Astrocyte of the cerebellum (primary cell): Measurements from ENCODE around the gene SETBP1.

Experiments
- DNase-seq: peaks from one replicate; pipeline ENCODE4 v3.0.0-alpha.2; 2011; ENCODE audit warnings: low read depth
- H3K4me3 ChIP-seq: 2 replicates; pipeline ENCODE4 v1.5.1; 2011; ENCODE audit warnings: mild to moderate bottlenecking, low read depth, low read length, moderate library complexity
- CTCF ChIP-seq: IDR thresholded peaks from 2 replicates; pipeline ENCODE4 v1.5.1; 2012; ENCODE audit warnings: low read length, low read depth, moderate library complexity, mild to moderate bottlenecking; ENCODE audit errors: missing control alignments
- in situ Hi-C: cut with HindIII; loops from 2 replicates; pipeline ENCODE4 v1.10.0; 2017; ENCODE audit warnings: low sequenced_read_pairs

The SETBP1 gene

DNA sequence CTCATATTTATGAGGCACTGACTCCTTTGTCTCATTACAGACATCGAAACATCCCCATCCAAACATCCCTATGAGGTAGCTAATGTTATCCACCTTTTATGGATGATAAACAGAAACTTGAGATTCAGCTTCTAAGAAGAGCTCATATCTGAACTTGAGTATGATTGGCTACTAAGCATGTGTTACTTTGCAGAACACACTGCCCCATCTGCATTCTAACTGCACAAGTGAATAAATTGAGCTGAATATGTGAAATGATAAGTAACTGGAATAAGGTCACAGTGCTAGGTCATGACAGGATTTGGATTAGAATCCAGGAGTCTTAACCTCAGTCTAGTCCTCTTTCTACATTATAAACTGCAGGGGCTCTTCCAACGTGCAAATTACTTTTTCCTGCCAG, 172.7 kb downstream of the SETBP1 start:
- in situ Hi-C loops, result no loop called here
- no peak overlapping the region for H3K4me3 ChIP-seq
- no peak for DNase-seq
- no peak for TF ChIP-seq CTCF

GRCh38 chr18:44855681-44856080, 175.0 kb downstream of the SETBP1 start:
- no peak overlapping the region for H3K4me3 ChIP-seq
- in situ Hi-C loops, result no loop called here
- no peak for TF ChIP-seq CTCF
- no peak for DNase-seq

GRCh38 chr18:44856157-44856556, 175.5 kb downstream of the SETBP1 start:
- DNase-seq, result no peak
- TF ChIP-seq CTCF, result no peak
- no peak overlapping the region for H3K4me3 ChIP-seq
- in situ Hi-C loops, result no loop called here

DNA sequence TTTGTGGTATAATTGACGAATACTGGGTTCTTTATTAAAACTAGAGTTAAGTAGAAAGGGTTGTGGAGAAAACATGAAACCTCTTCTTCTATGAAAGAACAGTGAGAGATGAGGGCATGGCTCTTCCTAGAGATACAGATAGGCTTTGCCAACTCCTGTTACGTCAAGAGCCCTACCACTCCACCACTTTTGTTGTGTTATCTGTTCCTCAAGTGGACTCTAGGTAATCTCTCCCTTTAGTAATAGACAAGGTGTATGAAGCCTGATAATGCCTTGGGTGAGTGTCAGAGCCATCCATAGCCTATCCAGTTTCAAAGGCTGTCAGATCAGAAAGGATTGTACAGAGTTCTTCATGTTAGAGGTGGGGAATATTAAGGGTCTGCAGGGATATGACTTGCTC, 176.4 kb downstream of the SETBP1 start:
- H3K4me3 ChIP-seq, result no peak overlapping the region
- in situ Hi-C loops, result no loop called here
- TF ChIP-seq CTCF, result no peak
- DNase-seq, result no peak

DNA sequence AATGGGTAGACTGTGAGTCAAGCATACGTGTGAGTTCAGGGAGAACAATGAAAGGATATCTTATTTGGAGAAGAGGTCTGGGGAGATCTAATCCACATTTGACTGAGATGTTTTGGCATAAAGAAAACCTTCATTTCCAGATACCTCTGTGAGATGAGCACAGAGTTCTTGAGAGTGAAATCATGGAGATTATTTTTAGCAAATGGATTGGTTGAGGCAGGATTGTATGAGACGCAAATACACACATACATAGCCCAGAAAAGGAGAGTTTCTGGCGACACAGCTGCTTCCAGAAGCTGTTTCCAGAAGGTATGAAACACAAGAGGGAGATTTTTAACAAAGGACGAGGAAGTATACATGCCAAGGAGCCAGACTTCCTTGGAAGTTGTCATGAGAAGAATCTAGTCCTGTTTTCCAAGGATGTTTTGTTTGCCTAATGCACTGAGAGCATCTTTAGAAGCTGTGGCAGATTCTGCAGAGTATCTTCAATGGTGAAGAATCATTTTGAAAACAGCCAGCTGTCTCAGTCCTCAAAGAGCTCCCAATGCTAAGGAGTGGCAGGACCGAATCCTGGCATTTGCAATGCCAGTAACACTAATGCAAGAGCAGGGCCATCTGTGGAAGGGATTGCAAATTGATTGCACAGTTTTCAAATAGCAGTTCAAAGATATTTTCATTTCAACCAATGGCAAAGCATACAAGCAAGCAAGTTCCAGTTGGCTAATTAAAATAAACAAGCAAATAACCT, 177.2 kb downstream of the SETBP1 start:
- in situ Hi-C loops, result no loop called here
- no peak for DNase-seq
- TF ChIP-seq CTCF, result no peak
- no peak overlapping the region for H3K4me3 ChIP-seq

DNA sequence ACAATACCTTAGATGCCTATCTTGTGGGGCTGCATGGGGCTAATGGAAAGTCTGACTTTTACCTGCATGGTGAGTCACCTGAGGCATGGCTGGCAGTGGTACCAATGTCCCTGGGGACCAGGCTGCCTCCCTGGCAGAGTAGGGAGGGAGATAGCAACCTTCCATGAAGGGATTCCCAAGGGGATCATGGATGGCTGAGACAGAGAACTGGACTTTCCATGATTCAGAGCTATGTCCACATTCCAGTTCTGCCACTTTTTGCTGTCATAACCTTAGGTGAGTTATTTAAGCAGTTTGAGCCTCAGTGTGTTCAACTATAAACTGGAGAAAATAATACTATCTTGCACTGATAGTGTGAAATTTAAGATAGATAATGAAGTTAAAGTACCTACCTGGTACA, 178.6 kb downstream of the SETBP1 start:
- no peak for TF ChIP-seq CTCF
- no peak for DNase-seq
- in situ Hi-C loops, result no loop called here
- no peak overlapping the region for H3K4me3 ChIP-seq
